SH-SY5Y (cell line): Measurements from ENCODE around the gene FADS6.

Experiments
- GATA2 ChIP-seq: IDR thresholded peaks from 2 replicates; pipeline ENCODE4 v1.6.1; 2011; ENCODE audit warnings: mild to moderate bottlenecking, low read depth, low read length
- GATA3 ChIP-seq: IDR thresholded peaks from 2 replicates; pipeline ENCODE4 v1.6.1; 2011; ENCODE audit warnings: low read depth, mild to moderate bottlenecking, low read length, moderate library complexity

GRCh38 chr17:74859459-74860228 lies 33.8 kb downstream of the FADS6 start, which contains the start of gene GRIN2C:
- TF ChIP-seq GATA2 (no peak), GATA3 (no peak)
